GM12878 (cell line): ENCODE results near the gene PRKN.

Source experiments
- BCL11A ChIP-seq: IDR thresholded peaks from 2 replicates; pipeline ENCODE4 v1.6.1; 2011; ENCODE audit warnings: low read depth, low read length
- CHD4 ChIP-seq: fragments of 200-600 bp; sonication (generic); IDR thresholded peaks from 2 replicates; pipeline ENCODE4 v1.6.1; 2016; ENCODE audit warnings: mild to moderate bottlenecking
- ELK1 ChIP-seq: IDR thresholded peaks from 2 replicates; pipeline ENCODE4 v1.6.1; 2012; ENCODE audit warnings: low read depth, low read length, improper control_type of control experiment
- EZH2 ChIP-seq: IDR thresholded peaks from 2 replicates; pipeline ENCODE4 v1.6.1; 2012; ENCODE audit warnings: low read depth, mild to moderate bottlenecking, control low read depth, inconsistent platforms, low read length, borderline replicate concordance; ENCODE audit not compliant: control insufficient read depth
- FOS ChIP-seq: IDR thresholded peaks from 3 replicates; pipeline ENCODE4 v1.6.1; 2011; ENCODE audit warnings: borderline replicate concordance; ENCODE audit not compliant: insufficient read length; ENCODE audit errors: extremely low read depth
- FOXK2 ChIP-seq: fragments of 450-650 bp; IDR thresholded peaks from 2 replicates; pipeline ENCODE4 v1.6.1; 2017; ENCODE audit warnings: mild to moderate bottlenecking, moderate library complexity
- POLR2A ChIP-seq: IDR thresholded peaks from 2 replicates; pipeline ENCODE4 v1.6.1; 2011; ENCODE audit warnings: low read depth, mild to moderate bottlenecking, low read length
- RAD21 ChIP-seq: IDR thresholded peaks from 2 replicates; pipeline ENCODE4 v1.6.1; 2011; ENCODE audit warnings: mild to moderate bottlenecking, low read depth, low read length, moderate library complexity; ENCODE audit not compliant: insufficient read depth
- SIN3A ChIP-seq: IDR thresholded peaks from 2 replicates; pipeline ENCODE4 v1.6.1; 2012; ENCODE audit warnings: low read depth, low read length, improper control_type of control experiment
- SRF ChIP-seq, 2 experiments: IDR thresholded peaks; 2 replicates each; pipeline ENCODE4 v1.6.1; 2011; ENCODE audit warnings: low read depth in 2 of 2, low read length in 2 of 2, mild to moderate bottlenecking in 1 of 2, moderate library complexity in 1 of 2
- YBX1 ChIP-seq: fragments of 450-650 bp; IDR thresholded peaks from 2 replicates; pipeline ENCODE4 v1.6.1; 2016; ENCODE audit warnings: antibody characterized with exemption
- ZNF622 ChIP-seq: fragments of 450-650 bp; IDR thresholded peaks from 2 replicates; pipeline ENCODE4 v1.6.1; 2017; ENCODE audit warnings: mild to moderate bottlenecking, inconsistent platforms
- TF ChIP-seq, protein P1 (sequence below), 3 experiments: IDR thresholded peaks in 2 of 3; conservative IDR thresholded peaks in 1 of 3; 2 replicates each; pipeline ENCODE4 v1.5.1; 2011; ENCODE audit warnings: low read depth in 3 of 3, low read length in 3 of 3, mild to moderate bottlenecking in 3 of 3, control low read depth in 2 of 3, moderate library complexity in 2 of 3, inconsistent platforms in 1 of 3, mixed read lengths in 1 of 3; ENCODE audit not compliant: control insufficient read depth in 2 of 3, insufficient read depth in 1 of 3; ENCODE audit errors: extremely low read depth in 1 of 3
- TF ChIP-seq, protein P2 (sequence below): IDR thresholded peaks from 2 replicates; pipeline ENCODE4 v1.6.1; 2012; ENCODE audit warnings: low read depth, low read length, improper control_type of control experiment

GRCh38 chr6:161626132-161626676, 1101.4 kb downstream of the PRKN start:
- no peak for TF ChIP-seq CHD4
- TF ChIP-seq FOS, result no peak
- TF ChIP-seq, protein P1, sequence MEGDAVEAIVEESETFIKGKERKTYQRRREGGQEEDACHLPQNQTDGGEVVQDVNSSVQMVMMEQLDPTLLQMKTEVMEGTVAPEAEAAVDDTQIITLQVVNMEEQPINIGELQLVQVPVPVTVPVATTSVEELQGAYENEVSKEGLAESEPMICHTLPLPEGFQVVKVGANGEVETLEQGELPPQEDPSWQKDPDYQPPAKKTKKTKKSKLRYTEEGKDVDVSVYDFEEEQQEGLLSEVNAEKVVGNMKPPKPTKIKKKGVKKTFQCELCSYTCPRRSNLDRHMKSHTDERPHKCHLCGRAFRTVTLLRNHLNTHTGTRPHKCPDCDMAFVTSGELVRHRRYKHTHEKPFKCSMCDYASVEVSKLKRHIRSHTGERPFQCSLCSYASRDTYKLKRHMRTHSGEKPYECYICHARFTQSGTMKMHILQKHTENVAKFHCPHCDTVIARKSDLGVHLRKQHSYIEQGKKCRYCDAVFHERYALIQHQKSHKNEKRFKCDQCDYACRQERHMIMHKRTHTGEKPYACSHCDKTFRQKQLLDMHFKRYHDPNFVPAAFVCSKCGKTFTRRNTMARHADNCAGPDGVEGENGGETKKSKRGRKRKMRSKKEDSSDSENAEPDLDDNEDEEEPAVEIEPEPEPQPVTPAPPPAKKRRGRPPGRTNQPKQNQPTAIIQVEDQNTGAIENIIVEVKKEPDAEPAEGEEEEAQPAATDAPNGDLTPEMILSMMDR (IDR thresholded peaks at IDR 0.05 in 2 of 3, conservative IDR thresholded peaks at IDR 0.05 in 1 of 3; ENCODE audit: control insufficient read depth in 2 of 3, extremely low read depth in 1 of 3, insufficient read depth in 1 of 3, low read depth in 3 of 3, low read length in 3 of 3), result no peak
- no peak for TF ChIP-seq FOXK2
- TF ChIP-seq ZNF622, result no peak
- TF ChIP-seq POLR2A, result no peak
- no peak for TF ChIP-seq YBX1
- TF ChIP-seq RAD21, result no peak
- no peak for TF ChIP-seq ELK1
- TF ChIP-seq SIN3A, result no peak
- TF ChIP-seq SRF (IDR thresholded peaks at IDR 0.05; ENCODE audit: low read depth in 2 of 2, low read length in 2 of 2), result no peak
- no peak for TF ChIP-seq EZH2
- TF ChIP-seq BCL11A, result no peak
- TF ChIP-seq, protein P2, sequence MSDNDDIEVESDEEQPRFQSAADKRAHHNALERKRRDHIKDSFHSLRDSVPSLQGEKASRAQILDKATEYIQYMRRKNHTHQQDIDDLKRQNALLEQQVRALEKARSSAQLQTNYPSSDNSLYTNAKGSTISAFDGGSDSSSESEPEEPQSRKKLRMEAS, result no peak
